Skin epidermis (tissue), 12 donors: ENCODE results near the gene RRAD.

Experiments used
- H3K27ac ChIP-seq, 21 experiments: fragments of 200-600 bp; sonication (generic) in 11 of 21; one replicate each; pipeline ENCODE4 v1.5.0; 2020; ENCODE audit warnings: mild to moderate bottlenecking in 3 of 21, inconsistent platforms in 2 of 21, moderate library complexity in 2 of 21
- H3K4me3 ChIP-seq, 7 experiments: fragments of 200-600 bp; sonication (generic) in 2 of 7; one replicate each; pipeline ENCODE4 v1.5.0; 2020; ENCODE audit warnings: inconsistent platforms in 2 of 7, mild to moderate bottlenecking in 2 of 7, moderate library complexity in 1 of 7

RRAD gene

DNA sequence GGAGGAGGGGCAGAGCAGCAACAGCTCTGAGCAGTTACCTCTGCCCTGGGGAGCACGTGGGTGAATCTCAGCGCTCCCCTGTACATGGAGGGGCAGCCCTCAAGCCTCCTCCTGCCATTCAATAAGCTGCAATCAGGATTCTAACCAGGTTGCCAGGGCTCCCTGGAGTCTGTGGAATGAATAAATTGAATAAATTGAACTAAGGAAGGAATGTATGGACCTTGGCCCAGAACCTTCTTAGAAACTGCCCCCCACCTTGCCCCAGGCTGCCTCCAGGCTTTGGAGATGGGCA is 5.1 kb downstream of the RRAD start:
- H3K4me3 ChIP-seq: no peak overlapping the region
- H3K27ac ChIP-seq: no peak overlapping the region

GRCh38 chr16:66919569-66920298 is 5.6 kb downstream of the RRAD start:
- H3K27ac ChIP-seq: no peak overlapping the region
- H3K4me3 ChIP-seq: no peak overlapping the region

DNA sequence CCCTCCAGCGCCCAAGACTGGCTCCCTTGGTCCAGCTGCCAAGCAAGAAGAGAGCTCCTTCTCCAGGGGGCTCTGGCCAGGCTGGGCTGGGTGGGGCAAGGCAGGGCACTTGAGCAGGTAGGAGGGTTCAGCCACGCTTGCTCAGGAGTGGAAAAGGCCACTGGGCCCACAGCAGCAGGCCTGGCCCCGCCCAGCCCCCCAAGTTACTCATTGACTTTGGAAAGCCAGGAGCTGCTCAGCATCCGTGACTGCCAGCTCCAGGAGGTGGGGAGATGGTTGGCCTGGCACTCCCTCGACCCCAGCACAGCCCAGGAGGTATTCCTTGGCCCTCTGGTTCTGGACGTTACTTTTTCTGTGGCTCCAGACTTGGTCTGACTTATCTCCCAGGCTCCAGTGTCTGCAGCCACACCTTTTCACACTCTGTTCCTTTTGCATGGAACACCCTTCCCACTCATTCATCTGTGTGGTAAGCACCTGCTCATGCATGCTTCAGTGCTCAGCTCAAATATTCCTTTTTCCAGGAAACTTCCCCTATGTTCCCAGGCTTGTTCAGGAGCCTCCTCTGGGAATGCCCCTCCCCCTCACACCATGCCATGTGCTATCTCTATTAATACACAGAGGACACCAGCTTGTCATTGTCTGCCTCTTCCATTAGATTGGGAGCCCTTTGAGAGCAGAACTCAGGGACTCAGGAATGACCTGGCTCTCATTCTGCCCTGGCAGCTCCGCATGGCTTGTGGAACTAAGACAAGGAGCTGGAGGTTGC is 6.3 kb downstream of the RRAD start, which contains the start of gene CDH16:
CDH16 (minus strand) TSS at position 83 of the 766 bp plus-strand sequence. CDS start 820 bp downstream, outside the sequence.
- H3K27ac ChIP-seq: no peak within 1 kb of the TSS

DNA sequence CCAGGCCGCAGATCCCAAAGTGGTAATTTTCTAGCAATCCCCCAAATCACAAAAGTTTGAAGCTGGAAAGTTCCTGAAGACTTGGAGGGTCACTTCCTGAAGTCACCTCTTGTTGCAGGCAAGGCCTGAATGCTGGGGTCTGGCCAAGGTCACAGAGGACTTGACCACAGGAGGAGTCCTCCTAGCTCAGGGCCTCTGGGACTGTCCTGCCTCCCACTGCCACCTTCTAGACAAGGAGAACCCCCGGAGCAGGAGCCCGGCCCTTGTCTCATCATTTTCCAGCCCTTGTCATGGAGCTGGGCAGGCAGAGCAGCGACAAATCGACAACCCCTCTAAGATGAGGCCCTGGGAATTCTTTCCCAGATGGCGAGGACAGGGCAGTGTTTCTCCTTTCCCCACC is 7.0 kb downstream of the RRAD start:
- no peak overlapping the region for H3K27ac ChIP-seq
- no peak overlapping the region for H3K4me3 ChIP-seq

More for the DNA sequence above, 6.3 kb downstream of the RRAD start, which contains the start of gene CDH16:
- H3K4me3 ChIP-seq: no peak within 1 kb of the TSS

DNA sequence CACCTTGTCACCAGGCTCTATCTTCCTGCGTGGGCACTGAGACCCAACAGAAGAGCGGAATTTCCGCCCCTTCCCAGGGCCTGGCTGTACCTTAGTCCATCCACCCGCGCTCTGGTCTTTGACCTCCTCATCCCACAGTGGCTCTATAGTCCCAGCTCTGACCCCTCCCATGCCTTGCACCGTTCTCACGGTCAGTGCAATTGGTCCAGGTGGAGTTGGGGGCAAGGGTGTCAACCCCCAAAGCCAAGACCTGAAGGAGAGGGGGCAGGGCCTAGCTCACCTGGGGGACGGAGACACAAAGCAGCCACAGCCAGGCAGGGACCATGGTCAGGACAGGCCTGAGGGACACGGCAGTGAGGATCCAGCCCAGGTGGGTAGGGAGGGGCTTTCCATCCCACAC is 7.6 kb downstream of the RRAD start:
- H3K4me3 ChIP-seq: no peak overlapping the region
- no peak overlapping the region for H3K27ac ChIP-seq

DNA sequence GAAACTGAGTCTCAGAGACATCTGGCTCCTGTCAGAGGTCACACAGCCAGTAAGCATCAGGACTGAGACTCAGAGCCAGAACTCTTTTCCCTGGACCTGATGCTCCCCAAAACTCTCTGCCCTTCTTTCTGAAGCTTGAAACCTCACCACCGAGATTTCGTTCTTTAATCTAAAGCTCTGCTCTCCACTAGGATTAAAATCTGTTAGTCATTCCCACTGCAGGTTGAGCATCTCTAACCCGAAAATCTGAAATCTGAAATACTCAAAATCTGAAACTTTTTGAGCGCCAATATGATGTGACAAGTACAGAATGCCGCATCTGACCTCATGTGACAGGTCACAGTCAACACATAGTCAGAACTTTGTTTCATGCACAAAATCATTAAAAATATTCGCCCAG is 8.8 kb downstream of the RRAD start:
- Histone ChIP-seq H3K4me3 (no peak overlapping the region), H3K27ac (no peak overlapping the region)

GRCh38 chr16:66915041-66915440 is 10.3 kb downstream of the RRAD start:
- Histone ChIP-seq H3K4me3 (no peak overlapping the region), H3K27ac (no peak overlapping the region)

GRCh38 chr16:66914541-66914940 is 10.8 kb downstream of the RRAD start:
- no peak overlapping the region for H3K27ac ChIP-seq
- H3K4me3 ChIP-seq: no peak overlapping the region

DNA sequence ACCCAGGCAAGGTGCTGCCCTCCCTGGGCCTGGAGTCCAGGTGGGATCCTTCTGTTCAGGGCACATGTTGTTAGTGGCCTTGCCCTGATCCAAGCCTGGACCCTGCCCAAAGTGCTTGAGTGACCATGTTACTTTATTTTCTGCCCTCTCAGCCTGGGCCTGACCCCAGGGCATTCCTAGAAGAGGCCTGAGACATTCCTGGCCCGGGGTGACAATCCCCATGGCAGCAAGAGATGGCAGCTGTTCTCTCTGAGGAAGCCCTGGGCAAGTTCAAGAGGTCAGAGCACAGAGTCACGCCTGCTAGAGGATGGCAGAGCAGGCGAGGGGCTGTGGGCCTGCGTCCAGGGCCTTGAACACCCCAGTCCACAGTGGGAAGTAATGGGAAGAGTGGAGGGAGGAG is 11.6 kb downstream of the RRAD start:
- Histone ChIP-seq H3K4me3 (no peak overlapping the region), H3K27ac (no peak overlapping the region)

GRCh38 chr16:66913081-66913480 is 12.3 kb downstream of the RRAD start:
- Histone ChIP-seq H3K27ac (no peak overlapping the region), H3K4me3 (no peak overlapping the region)

GRCh38 chr16:66911801-66912200 is 13.5 kb downstream of the RRAD start:
- H3K4me3 ChIP-seq: no peak overlapping the region
- H3K27ac ChIP-seq: peak overlapping the region in 1 of 21 experiments; percentile 21

GRCh38 chr16:66911112-66911511 is 14.2 kb downstream of the RRAD start:
- no peak overlapping the region for H3K4me3 ChIP-seq
- peak overlapping the region in 1 of 21 experiments; percentile 21 for H3K27ac ChIP-seq

GRCh38 chr16:66910175-66910940 is 15.0 kb downstream of the RRAD start:
- no peak overlapping the region for H3K27ac ChIP-seq

GRCh38 chr16:66908762-66909559 is 16.4 kb downstream of the RRAD start:
- no peak overlapping the region for H3K4me3 ChIP-seq
- no peak overlapping the region for H3K27ac ChIP-seq

More at GRCh38 chr16:66910175-66910940, 15.0 kb downstream of the RRAD start:
- no peak overlapping the region for H3K4me3 ChIP-seq

DNA sequence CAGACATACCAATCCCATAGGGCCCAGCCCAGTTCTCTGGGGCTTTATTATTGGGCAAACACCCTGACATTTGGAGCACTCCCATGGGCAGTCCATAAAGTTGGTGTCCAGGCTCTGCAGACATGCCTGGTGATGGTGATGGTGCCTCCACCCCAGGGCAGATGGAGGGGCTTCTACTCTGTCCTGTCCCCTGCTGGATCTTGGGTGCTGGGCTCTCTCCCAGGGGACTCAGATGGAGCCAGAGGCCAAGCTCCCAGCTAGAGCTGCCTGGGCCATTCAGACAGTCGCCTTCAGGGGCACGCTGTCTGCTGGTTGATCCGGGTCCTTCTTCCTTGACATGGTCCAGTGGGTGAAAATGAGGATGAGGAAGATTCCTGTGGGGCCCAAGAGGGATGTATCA is 17.2 kb downstream of the RRAD start:
- H3K27ac ChIP-seq: no peak overlapping the region
- no peak overlapping the region for H3K4me3 ChIP-seq

DNA sequence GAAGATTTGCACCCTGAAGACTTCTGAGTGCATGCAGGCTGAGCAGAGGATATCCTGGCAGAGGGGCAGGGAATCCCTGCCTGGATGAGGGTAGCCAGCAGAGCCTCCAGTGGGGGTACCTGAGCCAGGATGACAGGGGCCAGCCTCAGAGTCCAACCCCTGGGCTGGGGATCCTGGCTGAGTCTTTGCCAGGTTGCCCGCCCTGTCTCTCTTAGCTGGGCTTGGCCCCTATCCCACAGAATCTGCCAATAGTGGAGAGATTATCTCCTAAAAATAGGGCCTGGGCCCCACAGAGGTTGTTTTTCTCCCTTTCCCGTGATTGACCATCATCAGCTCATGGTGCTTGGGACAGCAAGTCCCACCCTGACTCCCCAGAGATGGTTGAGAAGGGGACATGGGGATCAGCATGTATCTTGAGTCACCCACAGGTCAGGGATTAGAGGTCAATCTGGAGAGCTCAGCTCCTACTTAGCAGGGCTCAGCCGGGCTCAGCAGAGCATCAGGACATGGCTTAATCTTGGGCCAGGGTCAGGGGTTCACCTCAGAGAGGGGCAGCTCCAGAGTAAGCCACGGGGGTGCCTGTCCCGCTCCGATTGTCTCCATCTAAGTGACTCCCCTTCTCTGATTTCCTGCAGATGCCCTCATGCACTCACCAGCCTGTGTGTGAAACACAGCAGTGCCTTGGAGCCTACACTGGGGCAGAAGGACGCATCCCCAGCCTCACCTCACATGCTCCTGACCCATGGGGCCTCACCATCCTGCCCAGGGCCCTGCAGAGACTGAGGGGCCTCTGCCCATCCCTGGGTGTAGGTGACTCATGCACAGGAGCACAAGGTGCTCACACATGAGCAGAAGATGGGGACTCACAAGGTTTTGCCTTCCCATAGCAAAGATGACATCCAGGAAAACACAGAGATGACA is 18.2 kb downstream of the RRAD start:
- Histone ChIP-seq H3K4me3 (no peak overlapping the region), H3K27ac (no peak overlapping the region)

GRCh38 chr16:66905633-66906539 is 19.4 kb downstream of the RRAD start:
- Histone ChIP-seq H3K27ac (peak overlapping the region in 1 of 21 experiments; percentile 14), H3K4me3 (no peak overlapping the region)
